ENCODE results near the gene PTBP1.

PTBP1 gene

DNA sequence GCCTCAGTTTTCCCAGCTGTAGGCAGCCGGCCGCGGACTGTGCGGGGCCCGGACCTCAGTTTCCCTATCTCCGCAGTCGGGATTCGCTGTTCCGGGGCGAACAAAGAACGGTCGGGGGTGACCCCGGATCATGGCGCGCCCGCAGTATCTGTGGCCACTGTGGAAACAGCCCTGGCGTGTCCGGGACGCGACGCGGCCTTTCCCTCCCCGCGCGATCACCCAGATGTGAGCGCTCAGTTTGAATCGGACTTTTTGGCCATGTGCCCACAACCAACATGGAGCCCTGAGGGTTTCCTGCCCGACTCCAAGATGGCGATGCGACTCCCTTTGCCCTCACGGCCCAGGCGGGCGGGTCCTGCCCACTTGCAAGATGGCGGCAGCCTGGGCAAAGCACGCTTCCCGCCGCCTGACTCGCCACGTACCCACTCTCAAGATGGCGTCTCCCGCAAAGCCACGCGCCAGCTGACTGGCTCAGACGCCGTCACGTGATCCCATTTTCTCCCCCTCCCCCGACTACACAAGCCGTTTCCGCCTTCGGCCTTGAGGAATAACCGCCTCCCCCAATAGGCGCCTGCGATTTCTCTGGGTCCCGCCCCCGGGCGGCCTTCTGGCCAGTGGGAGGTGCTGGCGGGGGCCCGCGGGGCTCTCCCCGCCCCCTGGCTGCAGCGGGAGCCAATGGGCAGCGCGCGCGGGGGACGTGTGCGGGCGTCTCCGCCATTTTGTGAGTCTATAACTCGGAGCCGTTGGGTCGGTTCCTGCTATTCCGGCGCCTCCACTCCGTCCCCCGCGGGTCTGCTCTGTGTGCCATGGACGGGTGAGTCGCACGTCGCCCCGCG is at the start of gene PTBP1:
PTBP1 (plus strand) TSS at position 761 of the 836 bp plus-strand sequence; CDS start at position 807, 46 bp downstream.
- FAIRE-seq, result peak; percentile 96

DNA sequence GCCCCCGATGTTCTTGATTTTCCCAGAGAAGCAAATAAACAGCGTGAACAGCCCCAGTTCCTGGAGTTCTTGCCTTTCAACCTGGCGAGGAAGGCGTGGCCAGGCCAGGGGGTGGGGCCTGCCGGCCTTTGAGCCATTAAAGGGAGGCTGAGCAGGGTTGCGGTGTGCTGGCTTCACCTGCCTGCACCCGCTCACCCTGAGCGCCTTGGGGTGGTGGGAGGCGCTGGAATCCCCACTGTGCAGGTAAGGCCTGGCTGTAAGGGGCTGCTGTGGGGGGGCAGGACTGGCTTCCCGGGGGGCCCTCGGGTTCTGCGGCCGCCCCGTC is 49.0 kb upstream of the PTBP1 start:
- FAIRE-seq, result no peak

DNA sequence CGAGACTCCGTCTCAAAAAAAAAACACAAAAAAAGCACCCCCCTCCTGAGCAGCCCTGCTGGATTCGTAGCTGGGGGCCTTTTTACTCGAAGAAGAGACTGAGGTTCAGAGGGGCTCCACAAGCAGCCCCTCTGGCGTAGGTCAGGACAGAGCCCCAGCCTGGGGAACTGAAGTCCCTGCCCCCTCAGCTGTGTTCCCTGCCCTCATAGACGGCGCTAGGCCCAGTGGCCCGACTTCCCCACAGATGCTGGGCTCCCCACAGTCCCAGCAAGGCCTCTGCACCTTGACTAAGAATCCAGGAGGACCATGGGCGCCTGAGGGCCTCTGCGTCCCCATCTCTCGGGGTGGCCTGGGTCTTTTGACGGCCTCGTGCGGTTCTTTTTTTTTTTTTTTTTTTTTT is 47.4 kb upstream of the PTBP1 start:
- no peak for FAIRE-seq

DNA sequence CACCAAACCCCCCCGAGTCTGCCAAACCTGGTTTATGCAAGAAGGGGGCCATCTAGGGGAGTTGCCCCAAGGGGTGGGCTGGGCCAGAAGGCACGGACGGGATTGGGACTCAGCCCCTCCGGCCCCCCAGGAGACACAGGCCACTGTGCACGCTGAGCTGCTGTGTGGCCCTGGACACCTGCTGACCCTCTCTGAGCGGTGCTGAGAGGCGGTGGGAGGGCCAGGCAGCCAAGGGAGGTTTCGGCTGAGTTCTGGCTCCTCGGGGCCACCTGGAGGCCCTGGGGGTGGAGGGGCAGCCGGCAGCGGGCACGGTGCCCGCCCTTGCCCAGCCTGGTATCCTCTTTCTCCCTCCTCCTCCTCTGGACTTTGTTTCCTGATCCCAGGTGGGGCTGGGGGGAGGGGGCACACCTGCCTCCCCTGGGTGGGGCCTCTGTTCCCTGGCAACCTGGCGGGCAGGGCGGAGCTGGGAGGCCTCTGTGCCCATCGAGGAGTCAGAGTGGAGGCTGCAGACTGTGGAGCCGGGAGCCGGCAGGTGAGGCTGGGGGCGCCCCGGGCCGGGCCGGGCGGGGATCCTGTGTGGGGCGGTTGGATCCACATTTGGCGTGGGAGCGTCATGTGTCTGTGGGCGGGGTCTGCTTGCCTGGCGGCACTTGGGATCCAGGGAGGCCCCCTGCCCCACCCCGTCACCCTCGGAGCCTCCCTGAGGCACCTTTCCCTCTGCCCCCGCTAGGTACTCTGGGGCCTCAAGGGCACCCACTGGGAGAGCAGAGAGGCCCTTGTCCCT is 46.4 kb upstream of the PTBP1 start, which contains the start of gene MISP:
MISP (plus strand) TSS at position 473 of the 784 bp plus-strand sequence. CDS start 5,835 bp downstream, outside the sequence.
- FAIRE-seq, result no peak

DNA sequence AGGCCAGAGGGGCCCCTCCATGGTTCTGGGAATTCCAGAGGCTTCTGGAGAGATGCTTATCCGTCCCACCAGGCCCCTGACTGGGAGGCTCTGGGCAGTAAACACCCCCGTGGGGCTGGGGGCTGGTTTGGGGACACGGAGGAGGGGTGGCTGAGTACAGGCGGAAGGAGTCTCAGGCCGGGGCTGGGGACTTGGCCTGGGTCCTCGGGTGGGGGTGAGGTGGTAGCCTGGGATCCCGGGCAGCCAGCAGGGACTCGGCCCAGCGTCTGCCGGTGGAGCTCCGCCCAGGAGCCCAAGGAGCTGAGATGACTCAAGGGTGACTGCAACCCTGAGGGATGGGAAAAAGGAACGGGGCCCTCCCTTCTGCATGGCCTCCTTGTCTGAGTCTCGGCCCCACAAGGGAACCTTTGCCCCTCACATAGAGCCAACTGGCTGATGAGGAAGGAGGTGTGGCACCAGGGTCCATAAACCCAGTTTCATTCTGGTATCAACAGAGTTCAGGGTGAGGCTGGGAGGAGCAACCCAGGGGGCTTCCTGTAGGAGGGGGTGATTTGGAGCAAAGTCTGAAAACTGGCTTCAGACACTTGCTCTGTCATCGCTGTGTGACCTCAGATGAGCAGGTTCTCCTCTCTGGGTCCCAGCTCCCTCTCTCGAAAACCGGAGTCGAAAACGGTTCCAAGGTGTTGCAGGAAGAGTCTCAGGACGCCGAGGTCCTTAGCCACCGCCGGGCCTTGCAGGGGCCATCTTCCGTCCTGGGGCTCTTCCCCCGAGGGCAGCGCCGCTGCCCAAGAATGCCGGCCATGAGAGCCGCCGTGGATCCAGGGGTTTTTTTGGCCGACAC is 45.5 kb upstream of the PTBP1 start:
- no peak for FAIRE-seq

DNA sequence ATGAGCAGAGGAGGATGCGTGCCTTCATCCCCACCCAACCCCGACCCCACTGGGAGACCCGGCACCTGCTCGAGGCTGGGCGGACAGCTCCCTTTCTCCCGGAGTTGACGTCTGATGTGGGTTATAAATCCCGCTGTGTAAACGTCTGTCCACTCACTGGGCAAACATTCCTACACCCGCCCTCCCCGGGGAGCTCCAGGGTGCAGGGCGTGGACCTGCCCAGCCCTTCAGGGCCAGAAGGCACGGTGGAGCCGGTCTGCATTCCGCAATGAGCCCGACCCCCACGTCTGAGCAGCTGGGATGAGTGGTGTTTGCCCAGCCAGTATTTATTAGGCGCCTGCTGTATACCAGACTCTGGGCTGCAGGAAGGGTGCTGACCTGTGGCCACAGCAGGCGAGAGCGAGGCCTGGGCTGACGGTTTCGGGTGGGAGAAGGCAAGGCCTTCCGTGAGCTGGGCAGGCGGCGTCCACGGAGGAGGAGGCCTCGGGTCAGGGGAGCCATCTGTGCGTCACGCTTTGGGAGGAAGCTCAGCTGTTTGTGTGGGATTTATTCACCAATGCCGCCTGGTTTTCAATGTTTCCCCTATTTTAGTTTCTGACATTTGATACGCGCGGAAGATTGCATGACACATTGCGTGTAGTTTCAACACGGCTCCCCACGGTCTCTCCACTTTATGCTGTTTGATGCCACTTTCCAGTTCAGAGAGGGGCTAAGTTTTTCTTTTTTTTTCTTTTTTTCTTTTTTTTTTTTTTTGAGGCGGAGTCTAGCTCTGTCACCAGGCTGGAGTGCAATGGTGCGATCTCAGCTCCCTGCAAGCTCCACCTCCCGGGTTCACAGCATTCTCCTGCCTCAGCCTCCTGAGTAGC is 44.4 kb upstream of the PTBP1 start:
- FAIRE-seq, result no peak

DNA sequence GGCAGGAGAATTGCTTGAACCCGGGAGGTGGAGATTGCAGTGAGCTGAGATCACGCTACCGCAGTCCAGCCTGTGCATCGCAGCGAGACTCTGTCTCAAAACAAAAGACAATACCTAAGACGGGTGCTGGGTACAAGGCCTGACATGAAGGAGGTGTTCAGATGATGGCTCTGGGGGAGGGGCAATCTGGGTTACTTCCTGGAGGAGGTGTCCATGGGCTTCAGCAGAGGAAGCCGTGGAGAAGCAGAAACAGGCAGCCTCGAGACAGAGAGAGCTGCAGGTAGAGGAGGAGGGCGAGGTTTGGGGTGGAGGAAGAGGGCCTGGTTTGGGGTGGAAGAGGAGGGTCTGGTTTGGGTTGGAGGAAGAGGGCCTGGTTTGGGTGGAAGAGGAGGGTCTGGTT is 42.7 kb upstream of the PTBP1 start:
- no peak for FAIRE-seq

DNA sequence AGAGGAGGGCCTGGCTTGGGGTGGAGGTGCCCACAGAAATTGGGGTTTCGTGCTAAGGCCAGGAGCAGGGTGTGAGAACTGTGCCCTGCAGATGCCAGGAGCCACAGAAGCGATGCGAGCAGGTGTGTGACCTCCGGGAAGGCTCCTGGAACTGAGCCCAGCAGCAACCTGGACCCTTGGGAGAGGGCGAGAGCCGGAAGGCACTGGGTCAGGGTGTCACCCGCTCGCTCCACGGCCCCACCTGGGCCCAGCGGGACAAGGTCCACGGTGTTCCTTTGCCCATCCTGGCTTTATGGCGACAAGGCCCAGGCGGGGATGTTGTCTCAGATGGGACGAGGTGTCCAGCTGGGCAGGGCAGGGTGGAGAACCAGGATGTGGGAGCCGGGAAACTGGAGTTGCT is 42.2 kb upstream of the PTBP1 start:
- FAIRE-seq, result no peak

DNA sequence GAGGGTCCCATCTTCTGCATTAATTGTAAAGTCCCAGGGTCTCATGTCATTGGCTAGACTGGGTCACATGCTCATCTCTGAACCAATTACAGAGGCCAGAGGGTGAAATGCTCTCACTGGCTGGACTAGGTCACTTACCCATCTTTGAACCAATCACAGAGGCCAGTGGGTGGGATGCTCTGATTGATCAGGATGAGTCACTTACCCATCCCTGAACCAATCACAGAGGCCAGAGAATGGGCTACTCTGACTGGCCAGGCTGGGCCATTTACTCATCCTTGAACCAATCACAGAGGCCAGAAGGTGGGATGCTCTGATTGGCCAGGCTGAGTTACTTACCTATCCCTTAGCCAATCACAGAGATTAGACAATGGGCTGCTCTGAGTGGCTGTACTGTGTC is 41.0 kb upstream of the PTBP1 start:
- no peak for FAIRE-seq

DNA sequence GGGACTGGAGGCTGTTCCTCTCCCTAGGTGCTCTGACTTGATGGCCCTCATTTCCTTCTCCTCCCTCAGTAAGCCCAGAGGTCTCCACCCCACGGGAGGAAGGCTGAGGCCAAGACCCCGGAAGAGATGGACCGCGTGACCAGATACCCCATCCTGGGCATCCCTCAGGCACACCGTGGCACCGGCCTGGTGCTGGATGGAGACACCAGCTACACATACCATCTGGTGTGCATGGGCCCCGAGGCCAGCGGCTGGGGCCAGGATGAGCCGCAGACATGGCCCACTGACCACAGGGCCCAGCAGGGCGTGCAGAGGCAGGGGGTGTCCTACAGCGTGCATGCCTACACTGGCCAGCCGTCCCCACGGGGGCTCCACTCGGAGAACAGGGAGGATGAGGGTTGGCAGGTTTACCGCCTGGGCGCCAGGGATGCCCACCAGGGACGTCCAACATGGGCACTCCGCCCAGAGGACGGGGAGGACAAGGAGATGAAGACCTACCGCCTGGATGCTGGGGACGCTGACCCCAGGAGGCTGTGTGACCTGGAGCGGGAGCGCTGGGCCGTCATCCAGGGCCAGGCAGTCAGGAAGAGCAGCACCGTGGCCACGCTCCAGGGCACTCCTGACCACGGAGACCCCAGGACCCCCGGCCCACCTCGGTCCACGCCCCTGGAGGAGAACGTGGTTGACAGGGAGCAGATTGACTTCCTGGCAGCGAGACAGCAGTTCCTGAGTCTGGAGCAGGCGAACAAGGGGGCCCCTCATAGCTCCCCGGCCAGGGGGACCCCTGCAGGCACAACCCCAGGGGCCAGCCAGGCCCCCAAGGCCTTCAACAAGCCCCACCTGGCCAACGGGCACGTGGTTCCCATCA is 40.2 kb upstream of the PTBP1 start:
- no peak for FAIRE-seq

DNA sequence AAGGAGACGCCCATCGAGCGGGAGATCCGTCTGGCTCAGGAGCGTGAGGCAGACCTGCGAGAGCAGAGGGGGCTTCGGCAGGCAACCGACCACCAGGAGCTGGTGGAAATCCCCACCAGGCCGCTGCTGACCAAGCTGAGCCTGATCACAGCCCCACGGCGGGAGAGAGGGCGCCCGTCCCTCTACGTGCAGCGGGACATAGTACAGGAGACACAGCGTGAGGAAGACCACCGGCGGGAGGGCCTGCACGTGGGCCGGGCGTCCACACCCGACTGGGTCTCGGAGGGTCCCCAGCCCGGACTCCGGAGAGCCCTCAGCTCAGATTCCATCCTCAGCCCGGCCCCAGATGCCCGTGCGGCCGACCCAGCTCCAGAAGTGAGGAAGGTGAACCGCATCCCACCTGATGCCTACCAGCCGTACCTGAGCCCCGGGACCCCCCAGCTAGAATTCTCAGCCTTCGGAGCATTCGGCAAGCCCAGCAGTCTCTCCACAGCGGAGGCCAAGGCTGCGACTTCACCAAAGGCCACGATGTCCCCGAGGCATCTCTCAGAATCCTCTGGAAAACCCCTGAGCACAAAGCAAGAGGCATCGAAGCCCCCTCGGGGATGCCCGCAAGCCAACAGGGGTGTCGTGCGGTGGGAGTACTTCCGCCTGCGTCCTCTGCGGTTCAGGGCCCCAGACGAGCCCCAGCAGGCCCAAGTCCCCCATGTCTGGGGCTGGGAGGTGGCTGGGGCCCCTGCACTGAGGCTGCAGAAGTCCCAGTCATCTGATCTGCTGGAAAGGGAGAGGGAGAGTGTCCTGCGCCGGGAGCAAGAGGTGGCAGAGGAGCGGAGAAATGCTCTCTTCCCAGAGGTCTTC is 39.2 kb upstream of the PTBP1 start:
- FAIRE-seq, result no peak

DNA sequence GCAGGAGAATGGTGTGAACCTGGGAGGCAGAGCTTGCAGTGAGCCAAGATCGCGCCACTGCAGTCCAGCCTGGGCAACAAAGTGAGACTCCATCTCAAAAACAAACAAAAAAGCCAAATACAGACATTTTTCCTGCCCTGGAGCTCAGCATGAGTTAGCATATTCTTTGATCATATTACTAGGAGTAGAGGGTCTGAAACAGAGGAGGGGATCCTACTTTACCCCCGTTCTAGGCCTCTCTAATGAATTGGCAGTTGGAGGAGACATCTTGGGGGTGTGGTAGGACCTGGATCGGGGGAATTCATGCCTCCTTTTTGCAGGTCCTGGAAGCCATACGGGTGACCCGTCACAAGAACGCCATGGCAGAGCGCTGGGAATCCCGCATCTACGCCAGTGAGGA is 34.1 kb upstream of the PTBP1 start:
- no peak for FAIRE-seq

DNA sequence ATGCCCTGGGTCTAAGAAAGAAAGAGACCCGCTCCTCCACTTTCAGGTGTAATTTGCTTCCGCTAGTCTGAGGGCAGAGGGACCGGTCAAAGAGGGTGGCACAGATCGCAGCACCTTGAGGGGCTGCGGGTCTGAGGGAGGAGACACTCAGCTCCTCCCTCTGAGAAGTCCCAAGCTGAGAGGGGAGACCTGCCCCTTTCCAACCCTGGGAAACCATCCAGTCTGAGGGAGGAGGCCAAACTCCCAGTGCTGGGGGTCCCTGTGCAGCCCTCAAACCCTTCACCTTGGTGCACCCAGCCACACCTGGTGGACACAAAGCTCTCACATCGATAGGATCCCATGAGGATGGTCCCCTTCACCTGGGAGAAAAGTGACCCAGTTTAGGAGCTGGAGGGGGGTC is 33.4 kb upstream of the PTBP1 start:
- no peak for FAIRE-seq

DNA sequence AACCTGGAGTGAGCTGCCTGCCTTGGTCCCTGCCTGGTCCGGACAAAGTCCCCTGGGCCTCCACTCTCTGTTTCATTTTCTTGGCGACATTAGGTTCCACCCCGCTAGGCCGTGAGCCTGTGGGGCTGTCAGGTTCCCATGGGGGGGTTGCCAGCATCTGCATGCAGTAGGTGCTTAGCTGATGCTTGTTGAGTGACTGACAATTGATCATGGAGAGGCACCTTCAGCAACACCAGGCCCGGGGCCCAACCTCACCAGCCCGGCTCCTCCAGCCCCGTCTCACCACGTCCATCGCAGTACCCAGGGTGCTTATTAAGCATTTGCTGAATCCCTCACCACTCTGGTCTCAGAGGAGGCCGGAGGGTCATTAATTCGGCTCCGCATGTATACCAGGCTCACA is 33.0 kb upstream of the PTBP1 start:
- FAIRE-seq, result no peak

DNA sequence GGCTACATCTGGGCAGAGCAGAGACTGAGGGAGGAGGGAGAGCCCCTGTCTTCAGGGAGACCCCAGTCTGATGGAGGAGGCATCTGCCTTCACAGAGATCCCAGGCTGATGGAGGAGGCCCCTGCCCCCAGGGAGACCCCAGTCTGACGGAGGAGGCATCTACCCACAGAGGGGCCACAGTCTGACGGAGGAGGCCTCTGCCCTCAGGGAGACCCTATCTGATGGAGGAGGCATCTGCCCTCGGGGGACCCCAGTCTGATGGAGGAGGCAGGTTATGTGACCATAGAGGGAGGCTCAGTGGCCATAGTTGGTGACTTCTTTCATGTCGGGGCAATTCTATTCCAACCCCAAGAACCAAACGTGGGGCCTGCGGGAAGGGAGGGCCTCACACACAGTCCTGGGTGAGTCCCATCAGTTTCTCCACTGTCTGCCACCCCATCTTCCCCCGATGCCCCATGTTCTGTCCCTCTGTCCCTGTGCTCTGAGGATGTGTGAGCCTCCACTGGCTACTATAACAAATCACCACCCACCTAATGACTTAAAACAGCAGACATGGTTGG is 32.0 kb upstream of the PTBP1 start:
- FAIRE-seq, result no peak

DNA sequence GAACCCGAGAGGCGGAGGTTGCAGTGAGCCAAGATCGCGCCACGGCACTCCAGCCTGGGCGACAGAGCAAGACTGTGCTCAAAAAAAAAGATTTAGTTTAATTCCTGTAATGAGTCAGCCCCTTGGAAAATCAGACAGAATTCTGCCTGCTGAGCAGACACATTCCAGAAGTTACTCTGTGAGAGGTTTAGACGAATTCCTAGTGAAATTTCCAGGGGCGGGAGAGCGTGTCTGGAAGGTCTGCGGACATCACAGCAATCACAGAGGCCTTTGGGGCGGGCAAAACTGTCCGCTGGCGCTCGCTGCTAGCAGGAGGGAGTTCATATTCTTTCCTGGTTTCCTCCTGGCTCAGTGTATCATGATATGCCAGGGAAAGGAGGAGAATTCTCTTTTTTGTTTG is 28.8 kb upstream of the PTBP1 start:
- no peak for FAIRE-seq

DNA sequence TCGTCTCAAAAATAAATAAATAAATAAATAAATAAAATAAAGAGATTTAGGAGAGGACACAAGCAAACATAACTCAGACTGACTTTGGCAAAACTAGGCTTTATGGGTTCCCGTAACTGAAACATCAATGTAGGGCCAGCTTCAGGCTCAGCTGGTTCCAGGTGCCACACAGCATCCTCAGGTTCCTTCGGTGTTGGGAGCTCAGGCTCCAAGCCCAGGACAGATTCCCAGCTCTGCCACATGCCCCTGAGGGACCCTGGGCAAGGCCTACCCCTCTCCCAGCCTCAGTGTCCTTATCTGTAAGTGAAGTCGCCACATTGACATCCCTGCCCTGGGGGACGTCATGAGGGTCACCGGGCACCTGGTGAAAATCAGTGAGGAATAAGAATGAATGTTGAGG is 27.6 kb upstream of the PTBP1 start:
- FAIRE-seq, result no peak

DNA sequence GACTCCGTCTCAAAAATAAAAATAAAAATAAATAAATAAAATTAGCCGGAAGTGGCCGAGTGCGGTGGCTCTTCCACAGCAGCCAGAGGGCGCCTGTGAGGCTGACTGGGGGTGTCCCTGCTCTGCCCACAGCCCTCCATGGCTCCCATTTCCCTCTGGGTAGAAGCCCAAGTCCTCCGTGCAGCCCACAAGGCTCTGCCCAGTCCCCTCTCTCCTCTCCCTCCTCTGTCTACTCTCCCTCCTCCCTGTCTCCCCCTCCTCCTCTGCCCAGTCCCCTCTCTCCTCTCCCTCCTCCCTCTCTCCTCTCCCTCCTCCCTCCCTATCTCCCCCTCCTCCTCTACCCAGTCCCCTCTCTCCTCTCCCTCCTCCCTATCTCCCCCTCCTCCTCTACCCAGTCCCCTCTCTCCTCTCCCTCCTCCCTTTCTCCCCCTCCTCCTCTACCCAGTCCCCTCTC is 25.9 kb upstream of the PTBP1 start:
- no peak for FAIRE-seq

DNA sequence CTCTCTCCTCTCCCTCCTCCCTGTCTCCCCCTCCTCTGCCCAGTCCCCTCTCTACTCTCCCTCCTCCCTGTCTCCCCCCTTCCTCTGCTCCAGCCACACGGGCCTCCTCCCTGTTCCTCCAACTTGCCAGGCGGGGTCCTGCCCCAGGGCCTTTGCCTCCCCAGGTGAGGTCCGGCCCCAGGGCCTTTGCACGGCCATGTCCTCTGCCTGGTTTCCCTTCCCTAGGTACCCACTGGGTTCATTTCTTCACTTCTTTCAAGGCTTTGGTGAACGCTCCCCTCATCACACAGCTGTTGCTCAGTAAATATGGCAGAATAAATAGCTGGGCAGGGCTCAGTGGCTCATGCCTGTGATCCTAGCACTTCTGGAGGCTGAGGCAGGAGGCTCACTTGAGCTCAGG is 25.2 kb upstream of the PTBP1 start:
- FAIRE-seq, result no peak

Measured in colon (tissue), 2 donors.